GM19467 (cell line): Measurements from ENCODE around the gene RXRA.

Experiments used
- ATAC-seq: cut with Tn5 transposase; IDR thresholded peaks from one replicate; pipeline ENCODE4 v1.9.1; 2021; ENCODE audit warnings: mild to moderate bottlenecking, moderate library complexity; ENCODE audit not compliant: unreplicated experiment

RXRA gene

GRCh38 chr9:134322781-134323241 is 3.4 kb upstream of the RXRA start:
- no peak for ATAC-seq

- no peak for ATAC-seq
These were observed 2.4 kb upstream of the RXRA start for GRCh38 chr9:134323741-134324358.

- ATAC-seq, result no peak
These were observed 1.7 kb upstream of the RXRA start for GRCh38 chr9:134324359-134325095.

GRCh38 chr9:134325096-134325812 is 1.0 kb upstream of the RXRA start:
- ATAC-seq, result no peak

GRCh38 chr9:134326724-134327601 is 708 bp downstream of the RXRA start:
- ATAC-seq, result no peak

GRCh38 chr9:134327671-134328231 is 1.5 kb downstream of the RXRA start:
- ATAC-seq, result no peak

- no peak for ATAC-seq
These were observed 2.1 kb downstream of the RXRA start for GRCh38 chr9:134328341-134328840.

GRCh38 chr9:134328841-134329575 is 2.8 kb downstream of the RXRA start:
- ATAC-seq, result no peak

- ATAC-seq, result no peak
These were observed 3.3 kb downstream of the RXRA start for GRCh38 chr9:134329576-134329855.

GRCh38 chr9:134329886-134330285 is 3.6 kb downstream of the RXRA start:
- no peak for ATAC-seq

GRCh38 chr9:134330590-134330989 is 4.3 kb downstream of the RXRA start:
- no peak for ATAC-seq

GRCh38 chr9:134331186-134332025 is 5.2 kb downstream of the RXRA start:
- no peak for ATAC-seq

GRCh38 chr9:134332266-134332665 is 6.0 kb downstream of the RXRA start:
- no peak for ATAC-seq

- no peak for ATAC-seq
These were observed 6.6 kb downstream of the RXRA start for GRCh38 chr9:134332841-134333233.

- ATAC-seq, result no peak
These were observed 7.1 kb downstream of the RXRA start for GRCh38 chr9:134333234-134333873.

GRCh38 chr9:134333874-134334581 is 7.8 kb downstream of the RXRA start:
- no peak for ATAC-seq

GRCh38 chr9:134335061-134335460 is 8.8 kb downstream of the RXRA start:
- ATAC-seq, result no peak
